Measurements from ENCODE around the gene MON2. TPM values are rescaled to one million over a fixed set of nuclear protein-coding genes. Genes with fewer than 3 reads are reported as not detected.
A peak's percentile ranks its signal among the peaks of the same experiment; 100 is the strongest.
"Not testable (repeated sequence)": the region's sequence is repeated elsewhere in the genome, so short reads cannot be mapped to it uniquely, and the experiment has no call there.

MON2 gene
- polyA plus RNA-seq (ENCODE audit: low read depth in 6 of 6), result 10 to 100 TPM in 5 of 6 donors, 1 to 10 TPM in 1; 4.0 to 28.6 (median 18.1) TPM

- ATAC-seq (ENCODE audit: low read depth in 2 of 2) (peak; percentile 91 to 93), DNase-seq (peak; percentile 86)
- H3K36me3 Mint-ChIP-seq, result no peaks in the 10 kb centered on the region
- H3K9me3 Mint-ChIP-seq, result peaks cover 4 to 23% (median 14%) of the 10 kb centered on the region in 7 donors
- H3K27ac Mint-ChIP-seq, result peak within 1 kb of the TSS; percentile 89 to 98 (median 98)
- peak within 1 kb of the TSS; percentile 89 to 99 (median 96) for H3K4me3 Mint-ChIP-seq
- H3K4me1 Mint-ChIP-seq, result peaks cover 12 to 27% (median 15%) of the 10 kb centered on the region in 3 donors
- H3K27me3 Mint-ChIP-seq, result peaks cover 0 to 6% (median 5%) of the 10 kb centered on the region in 3 donors
These were observed at the start of gene MON2 for GRCh38 chr12:62466594-62467491. TSS of gene MON2 (plus strand) at chr12:62466826. CDS start at chr12:62467208, 382 bp downstream.

- H3K27ac Mint-ChIP-seq, result no peak overlapping the region
- no peak for DNase-seq
- no peak for ATAC-seq (ENCODE audit: low read depth in 2 of 2)
- peaks cover 9 to 64% (median 45%) of the 10 kb centered on the region in 7 donors for H3K9me3 Mint-ChIP-seq
- no peaks in the 10 kb centered on the region for H3K4me1 Mint-ChIP-seq
- no peak overlapping the region for H3K4me3 Mint-ChIP-seq
- peaks cover 9 to 28% of the 10 kb centered on the region in 2 donors for H3K36me3 Mint-ChIP-seq
- peaks cover 12 to 20% (median 13%) of the 10 kb centered on the region in 3 donors for H3K27me3 Mint-ChIP-seq
These were observed 40.5 kb upstream of the MON2 start for GRCh38 chr12:62426089-62426488.

- Mint-ChIP-seq H3K4me1 (peaks cover under 1 to 3% (median 2%) of the 10 kb centered on the region in 3 donors), H3K4me3 (no peak overlapping the region), H3K27ac (no peak overlapping the region), H3K9me3 (peaks cover 0 to 38% (median 23%) of the 10 kb centered on the region in 7 donors), H3K27me3 (peaks cover 25 to 35% (median 26%) of the 10 kb centered on the region in 3 donors), H3K36me3 (peaks cover 5 to 8% of the 10 kb centered on the region in 2 donors)
- ATAC-seq (ENCODE audit: low read depth in 2 of 2), result no peak
- DNase-seq, result no peak
These were observed 37.2 kb upstream of the MON2 start for GRCh38 chr12:62429457-62429856.

- Mint-ChIP-seq H3K9me3 (peaks cover 0 to 2% (median 0%) of the 10 kb centered on the region in 7 donors), H3K27me3 (peaks cover 36 to 46% (median 42%) of the 10 kb centered on the region in 3 donors), H3K36me3 (no peaks in the 10 kb centered on the region), H3K4me1 (peaks cover 14 to 21% (median 20%) of the 10 kb centered on the region in 3 donors), H3K4me3 (peak overlapping the region; percentile 78 to 93 (median 88)), H3K27ac (peak overlapping the region in 3 of 6 donors; percentile 22 to 36 (median 28))
- ATAC-seq (ENCODE audit: low read depth in 2 of 2) (peak; percentile 54 to 63), DNase-seq (peak; percentile 14)
These were observed 31.9 kb upstream of the MON2 start for GRCh38 chr12:62434494-62435302.

- Mint-ChIP-seq H3K4me3 (peak overlapping the region; percentile 78 to 93 (median 88)), H3K27ac (peak overlapping the region in 3 of 6 donors; percentile 28 to 64 (median 36)), H3K36me3 (no peaks in the 10 kb centered on the region), H3K4me1 (peaks cover 14 to 21% (median 20%) of the 10 kb centered on the region in 3 donors), H3K27me3 (peaks cover 32 to 38% (median 36%) of the 10 kb centered on the region in 3 donors), H3K9me3 (peaks cover 0 to 2% (median 0%) of the 10 kb centered on the region in 7 donors)
- peak; percentile 79 to 81 for ATAC-seq (ENCODE audit: low read depth in 2 of 2)
- DNase-seq, result peak; percentile 14
These were observed 31.1 kb upstream of the MON2 start for GRCh38 chr12:62435303-62436163.

- H3K27ac Mint-ChIP-seq, result peak overlapping the region in 1 of 6 donors; percentile 64
- no peaks in the 10 kb centered on the region for H3K36me3 Mint-ChIP-seq
- peak overlapping the region in 7 of 8 donors; percentile 22 to 93 (median 86) for H3K4me3 Mint-ChIP-seq
- DNase-seq, result no peak
- no peak for ATAC-seq (ENCODE audit: low read depth in 2 of 2)
- peaks cover 33 to 36% (median 35%) of the 10 kb centered on the region in 3 donors for H3K27me3 Mint-ChIP-seq
- peaks cover 14 to 21% (median 20%) of the 10 kb centered on the region in 3 donors for H3K4me1 Mint-ChIP-seq
- peaks cover 0 to 8% (median 4%) of the 10 kb centered on the region in 7 donors for H3K9me3 Mint-ChIP-seq
These were observed 30.5 kb upstream of the MON2 start for GRCh38 chr12:62436164-62436503.

GRCh38 chr12:62438098-62438692, 28.4 kb upstream of the MON2 start:
- peaks cover 25 to 32% (median 27%) of the 10 kb centered on the region in 3 donors for H3K27me3 Mint-ChIP-seq
- DNase-seq, result peak; percentile 39
- peak overlapping the region in 1 of 6 donors; percentile 65 for H3K27ac Mint-ChIP-seq
- peaks cover 0 to 26% (median 23%) of the 10 kb centered on the region in 7 donors for H3K9me3 Mint-ChIP-seq
- H3K36me3 Mint-ChIP-seq, result peaks cover 0 to 17% of the 10 kb centered on the region in 2 donors
- H3K4me1 Mint-ChIP-seq, result peaks cover 14 to 21% (median 20%) of the 10 kb centered on the region in 3 donors
- no peak overlapping the region for H3K4me3 Mint-ChIP-seq
- no peak for ATAC-seq (ENCODE audit: low read depth in 2 of 2)

GRCh38 chr12:62446754-62447452, 19.7 kb upstream of the MON2 start:
- ATAC-seq (ENCODE audit: low read depth in 2 of 2), result no peak
- peaks cover 4 to 43% (median 34%) of the 10 kb centered on the region in 7 donors for H3K9me3 Mint-ChIP-seq
- H3K27ac Mint-ChIP-seq, result no peak overlapping the region
- H3K27me3 Mint-ChIP-seq, result peaks cover 0 to 13% (median 0%) of the 10 kb centered on the region in 3 donors
- no peaks in the 10 kb centered on the region for H3K4me1 Mint-ChIP-seq
- H3K4me3 Mint-ChIP-seq, result no peak overlapping the region
- DNase-seq, result no peak
- H3K36me3 Mint-ChIP-seq, result peaks cover 0 to 19% of the 10 kb centered on the region in 2 donors

- Mint-ChIP-seq H3K4me1 (no peaks in the 10 kb centered on the region), H3K9me3 (peaks cover 4 to 29% (median 20%) of the 10 kb centered on the region in 7 donors), H3K27me3 (peaks cover 0 to 10% (median 8%) of the 10 kb centered on the region in 3 donors), H3K36me3 (peaks cover 0 to 8% of the 10 kb centered on the region in 2 donors), H3K4me3 (no peak overlapping the region), H3K27ac (no peak overlapping the region)
- DNase-seq (no peak), ATAC-seq (ENCODE audit: low read depth in 2 of 2) (no peak)
These were observed 18.2 kb upstream of the MON2 start for GRCh38 chr12:62448436-62448835.

- H3K27me3 Mint-ChIP-seq, result peaks cover 8 to 35% (median 15%) of the 10 kb centered on the region in 3 donors
- DNase-seq; H3K4me3 Mint-ChIP-seq; ATAC-seq (ENCODE audit: low read depth in 2 of 2); H3K36me3 Mint-ChIP-seq; H3K27ac Mint-ChIP-seq; H3K4me1 Mint-ChIP-seq: not testable (repeated sequence)
- H3K9me3 Mint-ChIP-seq, result peaks cover 3 to 13% (median 9%) of the 10 kb centered on the region in 7 donors
These were observed 11.2 kb upstream of the MON2 start for GRCh38 chr12:62455429-62455828.

GRCh38 chr12:62458626-62459025, 8.0 kb upstream of the MON2 start:
- Mint-ChIP-seq H3K36me3 (peaks cover 0 to 8% of the 10 kb centered on the region in 2 donors), H3K9me3 (peaks cover 8 to 30% (median 17%) of the 10 kb centered on the region in 7 donors), H3K4me1 (no peaks in the 10 kb centered on the region), H3K27ac (no peak overlapping the region), H3K4me3 (no peak overlapping the region), H3K27me3 (peaks cover 13 to 25% (median 17%) of the 10 kb centered on the region in 3 donors)
- no peak for DNase-seq
- ATAC-seq (ENCODE audit: low read depth in 2 of 2), result no peak

Measured in naive B cell (primary cell).